Heart right ventricle (tissue), 16 donors: Measurements from ENCODE around the gene AGAP1. TPM values are rescaled to one million over a fixed set of nuclear protein-coding genes. Genes with fewer than 3 reads are reported as not detected.

Experiments used
- ATAC-seq, 8 donors: fragments of 200-7000 bp; cut with Tn5 transposase; one replicate each; pipeline ENCODE4 v1.9.1; 2020; ENCODE audit warnings: mild to moderate bottlenecking in 8 of 8, moderate library complexity in 8 of 8, moderate number of reproducible peaks in 1 of 8
- DNase-seq, 2 donors: peaks; one replicate each; pipeline ENCODE4 v3.0.0-alpha.2; 2020
- H3K27ac ChIP-seq, 10 donors: fragments of 200-600 bp; sonication (generic) in 2 of 10; one replicate each; pipeline versions ENCODE4 v1.5.0 to v1.8.0; 2020 to 2022; ENCODE audit warnings: mild to moderate bottlenecking in 3 of 10
- H3K27me3 ChIP-seq, 7 donors: fragments of 200-600 bp; one replicate each; pipeline ENCODE4 v1.8.0; 2021 to 2022; ENCODE audit warnings: mild to moderate bottlenecking in 2 of 7
- H3K36me3 ChIP-seq, 9 donors: fragments of 200-600 bp; sonication (generic) in 1 of 9; one replicate each; pipeline versions ENCODE4 v1.5.0 to v1.8.0; 2020 to 2022; ENCODE audit warnings: mild to moderate bottlenecking in 2 of 9
- H3K4me1 ChIP-seq, 9 donors: fragments of 200-600 bp; sonication (generic) in 1 of 9; one replicate each; pipeline versions ENCODE4 v1.5.0 to v1.8.0; 2020 to 2022; ENCODE audit warnings: mild to moderate bottlenecking in 4 of 9
- H3K4me3 ChIP-seq, 10 donors: fragments of 200-600 bp; sonication (generic) in 2 of 10; one replicate each; pipeline versions ENCODE4 v1.5.0 to v1.8.0; 2020 to 2022; ENCODE audit warnings: mild to moderate bottlenecking in 7 of 10, moderate library complexity in 2 of 10
- H3K9me3 ChIP-seq, 11 donors: fragments of 200-600 bp in 10 of 11; sonication (generic) in 2 of 11; one replicate each; pipeline versions ENCODE4 v1.5.0 to v1.8.0; 2013 to 2022; ENCODE audit warnings: mild to moderate bottlenecking in 2 of 11, control low read depth in 1 of 11, moderate library complexity in 1 of 11
- WGBS, 2 donors: extraction: QIAGEN DNeasy Blood & Tissue Kit; methylation state at CpG; one replicate each; pipeline ENCODE4 v1.1.7; 2013; ENCODE audit warnings: inconsistent platforms in 1 of 2; 5-methylcytosine and 5-hydroxymethylcytosine counted together
- intact Hi-C, 10 donors: fragments of 100-400 bp; cut with DNase I; formaldehyde crosslinking; loops; one replicate each; pipeline versions ENCODE4 v1.11.1 to v1.14.2; 2022
- polyA plus RNA-seq, 2 donors: library from polyadenylated mRNA; stranded (reverse); fragments of 200-250 nt; gene quantifications; one replicate each; pipeline ENCODE4 v1.2.3, GENCODE V29; 2013
- total RNA-seq, 10 donors: library from RNA; stranded (reverse); fragmentation: NEBNext Ultra II Directional in 3 of 10; extraction: Animal tissue kit (Norgen Biotek cat#: 25700) in 3 of 10; gene quantifications; one replicate each; pipeline versions ENCODE4 v1.2.1 to v1.2.4, GENCODE V29; 2021 to 2023
- TF ChIP-seq, protein P1 (sequence below), 9 donors: fragments of 200-600 bp; sonication (generic) in 2 of 9; IDR thresholded peaks; one replicate each; pipeline versions ENCODE4 v1.5.0 to v1.8.0; 2021 to 2022; ENCODE audit warnings: antibody characterized with exemption in 9 of 9, mild to moderate bottlenecking in 5 of 9, moderate library complexity in 1 of 9
- donor health status: Arrhythmogenic right ventricular cardiomyopathy.
- donor health status: ischemic (EF 13 %, LVEDD 7.1; RV severe dilation, severe dysfunction).
- donor health status: healthy with polysubstance abuse.
- donor health status: DM: no; HTN: yes; CAD: no.
- donor health status: DM: no; HTN: no; CAD: no.
- donor health status: ischemic (EF 25% LVEDD 6.9; RV normal size, moderate dysfunction).
- donor health status: ischemic (EF 25% LVEDD 5.7; RV mildly dilated, moderate dysfunction).
- donor health status: healthy.
- donor health status: DM: yes; HTN: yes; CAD: no.
- donor health status: Ischemic cardiomyopathy.
- donor health status: ischemic (EF 35%, LVEDD 5.7; RV mildly dilated, moderate dysfunction).
- donor health status: nonischemic (EF 11% LVEDD 7.7; RV severe dilation, severe dysfunction).
- donor health status: DM: yes; HTN: yes; CAD: no.
- donor health status: PGD.
- donor health status: ischemic (EF 29% LVEDD 5.4; RV normal size, mild dysfunction).
- donor health status: nonischemic (EF 23%, LVEDD 6.1; RV moderate dilation, normal function).

The AGAP1 gene
- total and polyA plus RNA-seq, 12 donors = 3.5 to 29.2 (median 19.4) TPM

DNA sequence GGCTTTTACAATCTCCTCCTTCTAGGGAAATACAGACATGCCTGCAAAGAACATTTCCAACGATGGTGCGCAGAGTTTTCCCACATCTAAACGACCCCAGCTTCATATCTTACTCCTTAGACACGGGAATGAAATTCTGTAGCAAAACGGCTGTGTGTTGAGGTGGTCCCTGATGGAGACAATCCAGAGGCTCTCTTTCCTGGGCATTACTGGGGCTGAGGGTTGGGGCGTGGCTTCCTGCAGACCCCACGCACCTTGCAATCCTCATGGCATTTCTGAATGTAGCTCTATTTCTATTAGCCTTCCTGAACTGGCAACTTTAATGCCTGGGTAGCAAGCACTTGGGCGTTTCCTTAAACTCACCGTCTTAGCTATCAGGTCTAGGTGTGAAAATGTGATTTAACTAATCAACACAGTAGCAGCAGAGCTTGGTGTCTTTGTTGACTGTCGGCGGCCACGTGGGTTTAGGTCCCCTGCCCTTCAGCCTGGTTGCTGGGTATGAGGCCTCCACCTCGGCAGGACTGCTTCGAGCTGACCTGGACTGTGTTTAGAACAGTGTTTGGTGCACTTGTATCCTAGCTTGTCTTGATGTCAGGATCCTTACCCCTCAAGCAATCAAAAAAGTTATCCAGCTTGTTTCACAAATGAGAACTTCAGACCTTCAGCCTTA lies 431.5 kb downstream of the AGAP1 start:
- no peak overlapping the region for H3K4me3 ChIP-seq
- no peaks in the 10 kb centered on the region for H3K9me3 ChIP-seq
- peaks cover 0 to 12% (median 0%) of the 10 kb centered on the region in 9 donors for H3K36me3 ChIP-seq
- no peaks in the 10 kb centered on the region for H3K27me3 ChIP-seq
- no peaks in the 10 kb centered on the region for H3K4me1 ChIP-seq
- no peak overlapping the region for H3K27ac ChIP-seq
- no peak for ATAC-seq
- 80 to 84% methylated on average over 14 of the region's 14 CpGs for WGBS, 2 donors
- intact Hi-C loops = no loop called here
- TF ChIP-seq, protein P1, sequence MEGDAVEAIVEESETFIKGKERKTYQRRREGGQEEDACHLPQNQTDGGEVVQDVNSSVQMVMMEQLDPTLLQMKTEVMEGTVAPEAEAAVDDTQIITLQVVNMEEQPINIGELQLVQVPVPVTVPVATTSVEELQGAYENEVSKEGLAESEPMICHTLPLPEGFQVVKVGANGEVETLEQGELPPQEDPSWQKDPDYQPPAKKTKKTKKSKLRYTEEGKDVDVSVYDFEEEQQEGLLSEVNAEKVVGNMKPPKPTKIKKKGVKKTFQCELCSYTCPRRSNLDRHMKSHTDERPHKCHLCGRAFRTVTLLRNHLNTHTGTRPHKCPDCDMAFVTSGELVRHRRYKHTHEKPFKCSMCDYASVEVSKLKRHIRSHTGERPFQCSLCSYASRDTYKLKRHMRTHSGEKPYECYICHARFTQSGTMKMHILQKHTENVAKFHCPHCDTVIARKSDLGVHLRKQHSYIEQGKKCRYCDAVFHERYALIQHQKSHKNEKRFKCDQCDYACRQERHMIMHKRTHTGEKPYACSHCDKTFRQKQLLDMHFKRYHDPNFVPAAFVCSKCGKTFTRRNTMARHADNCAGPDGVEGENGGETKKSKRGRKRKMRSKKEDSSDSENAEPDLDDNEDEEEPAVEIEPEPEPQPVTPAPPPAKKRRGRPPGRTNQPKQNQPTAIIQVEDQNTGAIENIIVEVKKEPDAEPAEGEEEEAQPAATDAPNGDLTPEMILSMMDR (IDR thresholded peaks at IDR 0.05) = no peak
- DNase-seq = no peak

DNA sequence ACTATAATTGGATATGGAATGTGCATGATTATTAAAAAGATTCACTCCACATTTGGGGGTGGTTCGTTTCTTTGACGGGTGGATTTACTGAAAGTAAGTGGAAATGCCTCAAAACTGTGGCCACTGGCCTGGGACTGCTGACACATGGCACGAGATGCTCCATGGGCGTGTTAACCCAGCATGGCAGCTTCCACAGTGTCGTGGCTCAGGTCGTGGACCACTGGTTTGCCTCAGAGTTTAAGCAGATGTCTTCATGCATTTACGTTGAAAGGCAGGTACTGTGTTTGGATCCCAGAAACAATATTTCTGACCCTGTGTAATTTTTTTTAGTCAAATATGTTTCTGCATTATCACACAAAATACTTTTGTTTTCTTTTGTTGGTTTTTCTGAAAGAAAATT lies 432.4 kb downstream of the AGAP1 start:
- TF ChIP-seq, protein P1 (IDR thresholded peaks at IDR 0.05) = no peak
- Histone ChIP-seq H3K4me3 (no peak overlapping the region), H3K9me3 (no peaks in the 10 kb centered on the region), H3K36me3 (peaks cover 0 to 19% (median 1%) of the 10 kb centered on the region in 9 donors), H3K4me1 (no peaks in the 10 kb centered on the region), H3K27me3 (no peaks in the 10 kb centered on the region), H3K27ac (no peak overlapping the region)
- intact Hi-C loops = no loop called here
- WGBS, 2 donors = 96 to 97% methylated on average over 7 of the region's 7 CpGs
- ATAC-seq = no peak
- DNase-seq = no peak

DNA sequence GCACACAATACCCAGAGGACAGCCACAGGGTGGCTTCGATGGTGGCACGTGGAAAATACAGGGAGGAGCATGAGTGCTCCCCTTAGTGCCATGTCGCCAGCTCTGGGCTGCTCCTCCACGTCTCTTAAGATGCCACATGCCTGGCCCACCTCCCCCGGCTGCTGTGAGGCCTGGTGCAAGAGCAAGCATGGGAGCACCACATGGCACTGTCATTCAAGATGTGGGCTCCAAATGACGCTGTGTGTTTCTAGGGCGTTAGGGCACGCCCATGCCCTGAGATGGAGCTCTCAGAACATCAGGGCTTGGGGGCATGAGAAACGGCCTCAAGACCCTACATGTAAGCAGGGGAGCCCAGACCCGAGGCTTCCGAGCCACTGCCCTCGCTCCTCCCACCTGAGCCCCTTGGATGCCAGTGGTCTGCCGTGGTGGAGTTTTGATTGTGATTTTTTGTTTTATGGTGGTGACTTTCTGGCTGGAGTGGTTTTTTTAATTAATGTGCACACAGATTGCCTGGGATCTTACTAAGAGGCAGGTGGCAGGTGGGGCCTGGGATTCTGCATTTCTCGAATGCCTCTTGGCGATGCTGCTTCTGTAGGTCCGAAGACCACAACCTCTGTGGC lies 435.0 kb downstream of the AGAP1 start:
- Histone ChIP-seq H3K4me1 (no peaks in the 10 kb centered on the region), H3K9me3 (no peaks in the 10 kb centered on the region), H3K27me3 (no peaks in the 10 kb centered on the region), H3K27ac (no peak overlapping the region), H3K4me3 (no peak overlapping the region), H3K36me3 (peaks cover 0 to 44% (median 7%) of the 10 kb centered on the region in 9 donors)
- TF ChIP-seq, protein P1 (IDR thresholded peaks at IDR 0.05) = no peak
- ATAC-seq (no peak), DNase-seq (no peak)
- intact Hi-C loops = no loop called here
- 97 to 98% methylated on average over 16 of the region's 16 CpGs for WGBS, 2 donors

DNA sequence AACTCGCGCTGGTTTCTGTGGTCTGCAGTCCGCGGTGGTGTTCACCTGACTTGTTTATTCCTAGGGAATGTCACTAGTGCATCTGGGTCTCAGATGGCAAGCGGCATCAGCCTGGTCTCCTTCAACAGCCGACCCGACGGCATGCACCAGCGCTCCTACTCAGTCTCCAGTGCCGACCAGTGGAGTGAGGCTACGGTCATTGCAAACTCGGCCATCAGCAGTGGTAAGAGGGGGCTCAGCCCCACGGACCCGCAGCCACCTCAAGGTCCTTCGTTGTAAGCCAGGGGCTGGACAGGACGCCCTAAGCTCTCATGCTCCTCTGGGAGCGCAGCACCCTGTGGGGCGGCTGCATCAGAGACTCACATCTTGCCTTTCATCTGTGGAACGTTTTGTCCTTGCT lies 436.9 kb downstream of the AGAP1 start:
- peaks cover 0 to 51% (median 7%) of the 10 kb centered on the region in 9 donors for H3K36me3 ChIP-seq
- H3K27me3 ChIP-seq = no peaks in the 10 kb centered on the region
- H3K4me1 ChIP-seq = no peaks in the 10 kb centered on the region
- ATAC-seq (peak in 1 of 8 donors; percentile 22), DNase-seq (no peak)
- peaks cover 0 to 4% (median 0%) of the 10 kb centered on the region in 11 donors for H3K9me3 ChIP-seq
- WGBS, 2 donors = 91 to 94% methylated on average over 19 of the region's 19 CpGs
- intact Hi-C loops = no loop called here
- no peak overlapping the region for H3K4me3 ChIP-seq
- TF ChIP-seq, protein P1 (IDR thresholded peaks at IDR 0.05) = no peak
- H3K27ac ChIP-seq = no peak overlapping the region
